Nephron progenitor cell (in vitro differentiated cells): ENCODE data around the gene LIF.

Experiments
- DNase-seq: peaks from one replicate; pipeline ENCODE4 v3.0.0; 2021
- H3K27ac Mint-ChIP-seq: 2 replicates; pipeline ENCODE4 v1.8.0; 2021; ENCODE audit warnings: mild to moderate bottlenecking, moderate library complexity, mixed read lengths
- H3K27me3 Mint-ChIP-seq: 2 replicates; pipeline ENCODE4 v1.8.0; 2021; ENCODE audit warnings: mild to moderate bottlenecking, low read depth, mixed read lengths; ENCODE audit not compliant: poor library complexity
- H3K36me3 Mint-ChIP-seq: 2 replicates; pipeline ENCODE4 v1.8.0; 2021; ENCODE audit warnings: low read depth, mixed read lengths
- H3K4me1 Mint-ChIP-seq: 2 replicates; pipeline ENCODE4 v1.8.0; 2021; ENCODE audit warnings: mixed read lengths
- H3K4me3 Mint-ChIP-seq: 2 replicates; pipeline ENCODE4 v1.8.0; 2021; ENCODE audit warnings: mild to moderate bottlenecking, moderate library complexity, mixed read lengths
- H3K9me3 Mint-ChIP-seq: 2 replicates; pipeline ENCODE4 v1.8.0; 2021; ENCODE audit warnings: mild to moderate bottlenecking, moderate library complexity, mixed read lengths
- TF ChIP-seq, protein P1 (sequence below): fragments of 200-600 bp; sonication (generic); IDR thresholded peaks from 2 replicates; pipeline ENCODE4 v1.5.0; 2021; ENCODE audit warnings: antibody characterized with exemption

The LIF gene

DNA sequence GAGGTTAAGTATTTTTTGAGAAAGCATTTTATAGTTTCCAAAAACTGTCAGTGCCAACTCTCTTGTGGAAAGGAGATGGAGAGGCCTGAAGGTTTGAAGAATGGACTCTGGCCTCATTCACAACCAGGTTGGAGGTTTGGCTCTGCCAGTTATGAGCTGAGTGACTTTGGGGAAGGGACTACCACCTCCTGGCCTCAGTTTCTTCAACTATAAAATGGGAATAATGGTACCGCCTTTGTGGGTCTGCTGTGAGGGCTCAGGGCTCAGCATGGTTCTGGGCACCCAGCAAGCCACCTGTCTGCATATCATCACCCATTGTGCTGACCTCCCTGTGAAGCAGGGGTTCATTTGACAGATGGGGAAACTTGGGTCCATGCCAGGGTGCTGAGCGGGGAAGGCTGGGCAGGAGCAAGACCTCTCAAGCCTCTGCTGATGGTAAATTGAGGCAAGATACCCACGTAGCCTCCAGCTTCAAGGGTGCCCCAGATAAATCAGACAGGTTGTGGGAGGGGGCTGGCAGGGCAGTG is 3.5 kb upstream of the LIF start:
- Mint-ChIP-seq H3K27me3 (peaks cover 35% of the 10 kb centered on the region), H3K4me3 (no peak overlapping the region), H3K36me3 (no peaks in the 10 kb centered on the region), H3K4me1 (peaks cover 79% of the 10 kb centered on the region), H3K9me3 (no peaks in the 10 kb centered on the region), H3K27ac (no peak overlapping the region)
- TF ChIP-seq, protein P1, sequence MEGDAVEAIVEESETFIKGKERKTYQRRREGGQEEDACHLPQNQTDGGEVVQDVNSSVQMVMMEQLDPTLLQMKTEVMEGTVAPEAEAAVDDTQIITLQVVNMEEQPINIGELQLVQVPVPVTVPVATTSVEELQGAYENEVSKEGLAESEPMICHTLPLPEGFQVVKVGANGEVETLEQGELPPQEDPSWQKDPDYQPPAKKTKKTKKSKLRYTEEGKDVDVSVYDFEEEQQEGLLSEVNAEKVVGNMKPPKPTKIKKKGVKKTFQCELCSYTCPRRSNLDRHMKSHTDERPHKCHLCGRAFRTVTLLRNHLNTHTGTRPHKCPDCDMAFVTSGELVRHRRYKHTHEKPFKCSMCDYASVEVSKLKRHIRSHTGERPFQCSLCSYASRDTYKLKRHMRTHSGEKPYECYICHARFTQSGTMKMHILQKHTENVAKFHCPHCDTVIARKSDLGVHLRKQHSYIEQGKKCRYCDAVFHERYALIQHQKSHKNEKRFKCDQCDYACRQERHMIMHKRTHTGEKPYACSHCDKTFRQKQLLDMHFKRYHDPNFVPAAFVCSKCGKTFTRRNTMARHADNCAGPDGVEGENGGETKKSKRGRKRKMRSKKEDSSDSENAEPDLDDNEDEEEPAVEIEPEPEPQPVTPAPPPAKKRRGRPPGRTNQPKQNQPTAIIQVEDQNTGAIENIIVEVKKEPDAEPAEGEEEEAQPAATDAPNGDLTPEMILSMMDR = no peak
- DNase-seq = no peak

DNA sequence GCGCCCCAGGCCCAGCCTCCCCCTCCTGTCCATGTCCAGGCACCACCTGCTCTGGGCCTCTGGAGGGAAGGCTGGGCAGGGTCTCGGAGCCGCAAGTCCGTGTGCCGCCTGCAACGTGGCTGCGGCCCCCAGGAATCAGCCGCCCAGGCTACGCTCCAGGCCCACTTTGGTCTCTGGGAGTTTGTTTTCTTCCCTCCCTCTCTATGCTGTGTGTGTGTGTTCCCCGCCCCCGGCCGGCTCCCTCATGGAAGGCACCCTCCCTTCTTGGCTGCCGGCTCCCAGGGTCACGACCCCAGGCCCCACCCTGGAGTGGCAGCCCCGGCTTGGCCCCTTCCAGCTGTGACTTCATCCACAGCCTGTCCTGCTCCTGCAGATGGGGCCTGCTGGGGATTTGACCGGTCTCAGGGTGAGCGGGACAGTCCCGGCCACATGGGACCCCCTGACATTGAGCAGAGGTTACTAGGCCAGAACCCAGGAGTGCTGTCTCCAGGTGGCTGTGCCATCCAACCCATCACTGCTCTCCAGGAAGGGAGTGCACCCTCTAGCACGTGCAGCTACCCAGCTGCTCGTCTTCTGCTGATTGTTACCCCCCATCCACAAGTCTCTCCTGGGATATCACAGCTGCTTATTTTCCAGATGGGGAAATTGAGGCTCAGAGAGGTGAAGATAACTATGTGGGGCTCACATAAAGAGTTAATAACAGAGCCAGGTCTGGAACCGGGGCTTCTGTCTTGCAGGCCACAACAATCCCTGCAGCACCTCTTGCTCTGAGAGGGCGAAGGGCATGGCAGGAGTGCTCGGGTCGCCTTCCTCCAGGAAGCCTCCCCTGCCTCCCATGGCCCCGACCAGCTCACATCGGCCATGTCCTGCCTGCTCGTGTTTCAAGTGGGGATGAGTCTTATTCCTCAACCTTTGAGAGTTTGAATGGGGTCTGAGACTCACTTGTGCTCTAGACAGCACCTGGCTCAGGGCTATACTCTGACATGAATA is 2.8 kb upstream of the LIF start:
- Mint-ChIP-seq H3K4me1 (peaks cover 86% of the 10 kb centered on the region), H3K4me3 (no peak overlapping the region), H3K27ac (no peak overlapping the region), H3K36me3 (no peaks in the 10 kb centered on the region), H3K9me3 (no peaks in the 10 kb centered on the region), H3K27me3 (peaks cover 43% of the 10 kb centered on the region)
- peak; percentile 60 for DNase-seq
- TF ChIP-seq, protein P1 = no peak

DNA sequence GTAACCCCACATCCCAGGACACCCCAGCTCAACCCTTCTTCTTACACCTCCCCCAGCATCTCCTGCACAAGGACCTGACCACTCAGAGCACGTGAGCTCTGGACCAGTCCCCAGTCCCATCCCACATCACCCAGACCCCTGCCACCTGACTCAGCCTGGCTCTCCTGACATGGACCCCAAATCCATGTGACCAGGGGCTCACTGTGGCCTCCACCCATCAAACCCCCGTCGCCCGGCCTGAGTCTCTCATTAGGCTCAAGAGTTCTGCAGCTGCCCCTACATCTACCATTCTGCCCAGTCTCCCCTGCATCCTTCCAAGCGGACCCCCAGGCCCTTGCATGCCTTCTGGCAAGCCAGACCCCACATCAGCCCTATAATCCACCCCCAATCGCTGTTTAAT is 1.9 kb upstream of the LIF start:
- DNase-seq = no peak
- peaks cover 88% of the 10 kb centered on the region for H3K4me1 Mint-ChIP-seq

DNA sequence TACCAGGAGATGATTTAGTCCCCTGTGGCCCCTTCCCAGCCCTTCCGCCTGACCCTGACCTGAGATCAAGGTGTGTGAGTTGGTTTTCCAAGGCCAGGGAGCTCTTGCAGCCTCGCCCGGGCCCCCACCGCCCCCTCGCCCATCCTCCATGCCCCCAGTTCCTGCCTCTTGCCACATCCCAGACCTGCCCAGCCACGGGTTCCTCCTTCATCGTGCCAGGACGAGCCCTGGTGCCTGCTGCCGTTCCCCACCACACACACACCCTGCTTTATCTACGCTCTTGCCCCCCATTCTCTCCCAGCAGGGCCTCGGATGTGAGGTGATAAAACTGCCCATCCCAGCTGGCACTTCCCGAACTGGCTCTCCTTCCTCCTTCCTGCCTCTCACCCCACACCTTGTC is 1.4 kb upstream of the LIF start:
- no peak for DNase-seq
- Mint-ChIP-seq H3K36me3 (no peaks in the 10 kb centered on the region), H3K27ac (no peak overlapping the region), H3K4me3 (peak overlapping the region; percentile 12), H3K27me3 (peaks cover 50% of the 10 kb centered on the region), H3K4me1 (peaks cover 83% of the 10 kb centered on the region), H3K9me3 (no peaks in the 10 kb centered on the region)
- TF ChIP-seq, protein P1 = no peak

More for the DNA sequence above, 1.9 kb upstream of the LIF start:
- no peaks in the 10 kb centered on the region for H3K9me3 Mint-ChIP-seq
- no peak overlapping the region for H3K27ac Mint-ChIP-seq
- H3K27me3 Mint-ChIP-seq = peaks cover 50% of the 10 kb centered on the region
- TF ChIP-seq, protein P1 = no peak
- H3K36me3 Mint-ChIP-seq = no peaks in the 10 kb centered on the region
- H3K4me3 Mint-ChIP-seq = no peak overlapping the region

DNA sequence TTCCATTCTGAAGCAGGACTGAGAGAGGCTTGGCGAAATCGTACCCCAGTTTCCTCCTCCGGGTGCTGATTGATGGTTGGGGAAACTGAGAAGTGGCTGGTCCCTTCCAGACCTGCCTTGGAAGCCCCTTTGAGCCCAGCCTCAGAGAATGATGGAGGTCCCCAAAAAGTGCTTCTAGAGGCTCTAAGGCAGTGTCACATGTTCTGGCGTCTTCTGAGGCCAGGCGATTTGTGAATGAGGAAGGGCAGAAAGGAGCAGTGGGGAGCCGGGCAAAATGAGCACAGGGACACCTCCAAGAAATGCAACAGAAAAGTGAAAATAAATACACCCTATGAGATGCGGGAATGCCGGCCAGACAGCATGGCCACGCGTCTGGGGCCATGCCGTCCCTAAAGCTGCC is 1.0 kb upstream of the LIF start:
- Mint-ChIP-seq H3K4me3 (no peak overlapping the region), H3K27me3 (peaks cover 50% of the 10 kb centered on the region), H3K4me1 (peaks cover 78% of the 10 kb centered on the region), H3K27ac (no peak overlapping the region), H3K9me3 (no peaks in the 10 kb centered on the region), H3K36me3 (no peaks in the 10 kb centered on the region)
- TF ChIP-seq, protein P1 = no peak
- DNase-seq = no peak
